Spleen (tissue), 11 donors: ENCODE measurements around the gene GPNMB. TPM values are rescaled to one million over a fixed set of nuclear protein-coding genes. Genes with fewer than 3 reads are reported as not detected.

Source experiments
- DNase-seq: peaks from one replicate; pipeline ENCODE4 v3.0.0-alpha.2; 2020
- H3K27ac ChIP-seq, 8 donors: fragments of 200-600 bp; sonication (generic) in 7 of 8; 1 replicate in 4 of 8; 2 replicates in 4 of 8; pipeline versions ENCODE4 v1.5.0 to v1.8.0; 2016 to 2021; ENCODE audit warnings: inconsistent platforms in 4 of 8, mild to moderate bottlenecking in 4 of 8, moderate library complexity in 1 of 8
- H3K27me3 ChIP-seq, 7 donors: fragments of 200-600 bp; sonication (generic) in 6 of 7; replicated peaks in 1 of 7; 1 replicate in 4 of 7; 2 replicates in 3 of 7; pipeline versions ENCODE4 v1.5.0 to v1.8.0; 2016 to 2021; ENCODE audit warnings: inconsistent platforms in 3 of 7, mild to moderate bottlenecking in 1 of 7
- H3K36me3 ChIP-seq, 6 donors: fragments of 200-600 bp; sonication (generic) in 5 of 6; 1 replicate in 4 of 6; 2 replicates in 2 of 6; pipeline versions ENCODE4 v1.5.0 to v1.8.0; 2016 to 2021; ENCODE audit warnings: inconsistent platforms in 2 of 6
- H3K4me1 ChIP-seq, 6 donors: fragments of 200-600 bp; sonication (generic) in 5 of 6; 1 replicate in 3 of 6; 2 replicates in 3 of 6; pipeline versions ENCODE4 v1.5.0 to v1.8.0; 2016 to 2021; ENCODE audit warnings: inconsistent platforms in 3 of 6
- H3K4me3 ChIP-seq, 8 donors: fragments of 200-600 bp; sonication (generic) in 7 of 8; 1 replicate in 4 of 8; 2 replicates in 4 of 8; pipeline versions ENCODE4 v1.5.0 to v1.8.0; 2016 to 2021; ENCODE audit warnings: inconsistent platforms in 4 of 8, mild to moderate bottlenecking in 4 of 8, moderate library complexity in 2 of 8
- H3K9me3 ChIP-seq, 8 donors: fragments of 200-600 bp; sonication (generic) in 7 of 8; 1 replicate in 4 of 8; 2 replicates in 4 of 8; pipeline versions ENCODE4 v1.5.0 to v1.8.0; 2016 to 2021; ENCODE audit warnings: inconsistent platforms in 4 of 8
- CTCF ChIP-seq, 11 experiments: fragments of 200-600 bp in 7 of 11; fragments of 450-650 bp in 4 of 11; sonication (generic) in 4 of 11; IDR thresholded peaks in 8 of 11; conservative IDR thresholded peaks in 3 of 11; 1 replicate in 7 of 11; 2 replicates in 4 of 11; pipeline versions ENCODE4 v1.4.0 to v1.8.0; 2016 to 2021; ENCODE audit warnings: antibody characterized with exemption in 11 of 11, inconsistent platforms in 4 of 11, mild to moderate bottlenecking in 1 of 11
- POLR2A ChIP-seq, 3 donors: fragments of 450-650 bp; IDR thresholded peaks; one replicate each; pipeline ENCODE4 v1.5.1; 2017; ENCODE audit warnings: antibody characterized with exemption in 3 of 3, mild to moderate bottlenecking in 1 of 3
- POLR2AphosphoS5 ChIP-seq, 3 donors: sonication (generic); formaldehyde crosslinking; IDR thresholded peaks; one replicate each; pipeline ENCODE4 v1.5.1; 2017; ENCODE audit warnings: antibody characterized with exemption in 3 of 3
- WGBS, 5 donors: extraction: QIAGEN DNeasy Blood & Tissue Kit in 3 of 5; methylation state at CpG; one replicate each; pipeline versions ENCODE4 v1.1.5 to v1.1.7; 2013 to 2018; 5-methylcytosine and 5-hydroxymethylcytosine counted together
- intact Hi-C: fragments of 100-400 bp; cut with DNase I; formaldehyde crosslinking; loops from one replicate; pipeline ENCODE4 v1.15.0; 2023; ENCODE audit warnings: low total_unique reads
- polyA plus RNA-seq, 3 donors: library from polyadenylated mRNA; stranded (reverse); fragments of 200-250 nt; gene quantifications; one replicate each; pipeline ENCODE4 v1.2.1, GENCODE V29; 2013
- total RNA-seq, 7 donors: library from RNA; depleted of rRNA in 3 of 7; stranded (reverse); fragments of >200 nt in 3 of 7; fragmentation: NEBNext Ultra II Directional in 4 of 7; extraction: Animal tissue kit (Norgen Biotek cat#: 25700) in 4 of 7; gene quantifications; one replicate each; pipeline versions ENCODE4 v1.1.0 to v1.2.1, GENCODE V29; 2016 to 2021
- donor health status: healthy with polysubstance abuse.
- donor health status: DM: no; HTN: no; CAD: no; lungs with moderate emphysema.
- donor health status: DM: no; HTN: no; CAD: no.
- donor health status: Bipolar disorder and iron deficiency.
- donor health status: healthy.
- donor health status: DM: no; HTN: no; CAD: no.
- donor health status: DM: yes; HTN: yes; CAD: no.

The GPNMB gene
- total and polyA plus RNA-seq, 10 donors, result 8.8 to 64.8 (median 28.9) TPM

DNA sequence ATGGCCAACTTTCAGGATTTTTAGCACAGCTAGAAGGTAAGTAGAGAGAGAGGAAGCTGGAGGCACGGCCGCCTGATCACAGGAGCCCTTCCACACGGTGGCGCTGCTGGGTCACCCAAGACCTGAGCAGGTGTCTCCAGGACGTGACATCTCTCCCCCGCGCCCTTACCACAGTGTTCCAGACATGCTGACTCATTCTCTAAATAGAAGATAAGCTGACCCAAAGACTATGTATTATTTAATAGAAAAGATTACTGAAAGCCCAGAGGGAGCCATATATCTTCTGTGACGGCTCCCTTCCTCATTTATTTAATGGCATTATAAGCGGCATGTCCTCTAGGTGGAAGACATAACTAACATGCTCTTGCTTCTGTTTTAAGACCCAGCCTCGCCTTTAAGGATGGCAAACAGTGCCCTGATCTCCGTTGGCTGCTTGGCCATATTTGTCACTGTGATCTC lies 26.6 kb downstream of the GPNMB start:
- WGBS, 5 donors, result 5 to 9% (median 7%) methylated on average over 11 of the region's 11 CpGs

GRCh38 chr7:23275912-23276311 lies 29.3 kb downstream of the GPNMB start:
- no peak overlapping the region for H3K4me3 ChIP-seq
- no peak for TF ChIP-seq CTCF (IDR thresholded peaks at IDR 0.05 in 8 of 11, conservative IDR thresholded peaks at IDR 0.05 in 3 of 11)
- TF ChIP-seq POLR2A (IDR thresholded peaks at IDR 0.05), result no peak
- TF ChIP-seq POLR2AphosphoS5 (IDR thresholded peaks at IDR 0.05), result no peak
- no peak for DNase-seq
- 75 to 93% (median 82%) methylated on average over 5 of the region's 5 CpGs for WGBS, 5 donors
- H3K36me3 ChIP-seq, result no peaks in the 10 kb centered on the region
- no peaks in the 10 kb centered on the region for H3K27me3 ChIP-seq
- H3K27ac ChIP-seq, result no peak overlapping the region
- intact Hi-C loops, result loop anchor here (10.0 kb wide), 1 partner anchor 439 kb away; the partner anchor contains the start of gene STK31
- no peaks in the 10 kb centered on the region for H3K9me3 ChIP-seq
- H3K4me1 ChIP-seq, result peaks cover 0 to 14% (median 6%) of the 10 kb centered on the region in 6 donors

More for the DNA sequence above, 26.6 kb downstream of the GPNMB start:
- H3K36me3 ChIP-seq, result no peaks in the 10 kb centered on the region
- no peaks in the 10 kb centered on the region for H3K9me3 ChIP-seq
- no peaks in the 10 kb centered on the region for H3K27me3 ChIP-seq
- peak overlapping the region in 1 of 8 donors; percentile 45 for H3K4me3 ChIP-seq
- DNase-seq, result peak; percentile 96
- TF ChIP-seq POLR2AphosphoS5 (IDR thresholded peaks at IDR 0.05) (no peak), CTCF (IDR thresholded peaks at IDR 0.05 in 8 of 11, conservative IDR thresholded peaks at IDR 0.05 in 3 of 11) (peak; percentile 21 to 88 (median 67))
- H3K4me1 ChIP-seq, result peaks cover 0 to 14% (median 6%) of the 10 kb centered on the region in 6 donors
- H3K27ac ChIP-seq, result no peak overlapping the region
- intact Hi-C loops, result loop anchor here (10.0 kb wide), 1 partner anchor 442 kb away; the partner anchor contains the start of gene STK31

DNA sequence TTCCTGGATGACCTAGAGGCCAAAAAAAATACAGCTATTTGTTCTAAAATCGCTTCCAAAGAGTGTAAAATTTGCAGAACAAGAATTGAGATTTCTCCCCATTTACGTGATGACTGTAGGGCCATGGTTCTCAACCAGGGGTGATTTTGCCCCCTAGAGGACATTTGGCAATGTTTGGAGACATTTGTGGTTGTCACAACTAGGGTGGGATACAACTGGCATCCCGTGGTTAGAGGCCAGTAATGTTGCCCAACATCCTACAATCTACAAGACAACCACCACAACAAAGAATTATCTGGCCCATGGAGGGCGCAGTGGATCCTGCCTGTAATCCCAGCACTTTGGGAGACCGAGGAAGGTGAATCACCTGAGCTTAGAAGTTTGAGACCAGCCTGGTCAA lies 29.8 kb downstream of the GPNMB start:
- intact Hi-C loops, result loop anchor here (10.0 kb wide), 1 partner anchor 438 kb away; the partner anchor contains the start of gene STK31
- Histone ChIP-seq H3K27ac (no peak overlapping the region), H3K27me3 (no peaks in the 10 kb centered on the region), H3K4me1 (peaks cover 0 to 14% (median 6%) of the 10 kb centered on the region in 6 donors), H3K4me3 (no peak overlapping the region), H3K36me3 (no peaks in the 10 kb centered on the region), H3K9me3 (no peaks in the 10 kb centered on the region)
- DNase-seq, result no peak
- TF ChIP-seq POLR2AphosphoS5 (IDR thresholded peaks at IDR 0.05) (no peak), CTCF (IDR thresholded peaks at IDR 0.05 in 8 of 11, conservative IDR thresholded peaks at IDR 0.05 in 3 of 11) (peak in 1 of 11 experiments; percentile 10)
- WGBS, 5 donors, result 41 to 69% (median 53%) methylated on average over 5 of the region's 5 CpGs

- intact Hi-C loops, result loop anchor here (10.0 kb wide), 1 partner anchor 438 kb away; the partner anchor contains the start of gene STK31
- Histone ChIP-seq H3K9me3 (no peaks in the 10 kb centered on the region), H3K4me3 (no peak overlapping the region), H3K27ac (no peak overlapping the region), H3K27me3 (no peaks in the 10 kb centered on the region), H3K36me3 (no peaks in the 10 kb centered on the region), H3K4me1 (peaks cover 0 to 14% (median 6%) of the 10 kb centered on the region in 6 donors)
- TF ChIP-seq CTCF (IDR thresholded peaks at IDR 0.05 in 8 of 11, conservative IDR thresholded peaks at IDR 0.05 in 3 of 11) (no peak), POLR2AphosphoS5 (IDR thresholded peaks at IDR 0.05) (no peak), POLR2A (IDR thresholded peaks at IDR 0.05) (no peak)
- no peak for DNase-seq
- WGBS, 5 donors, result 79 to 93% (median 85%) methylated on average over 3 of the region's 3 CpGs
These were observed 30.4 kb downstream of the GPNMB start for GRCh38 chr7:23276947-23277346.
